PC-9 (cell line): Measurements from ENCODE around the gene TSPAN31. TPM values are rescaled to one million over a fixed set of nuclear protein-coding genes. Genes with fewer than 3 reads are reported as not detected.
A peak's percentile ranks its signal among the peaks of the same experiment; 100 is the strongest.

Experiments
- BruUV-seq: library from RNA; stranded (reverse); fragments of 400-500 nt; replicated peaks from 2 replicates; lab custom pipeline; 2021; lab: Mats Ljungman, UMichigan
- CTCF ChIA-PET: fragments of 300-600 bp; sonication (Branson Sonifier 250); formaldehyde crosslinking; loops from one replicate; lab custom pipeline; 2022; ENCODE audit warnings: antibody characterized with exemption; lab: Charles Lee
- POLR2A ChIA-PET: fragments of 300-600 bp; sonication (Branson Sonifier 250); formaldehyde crosslinking; loops from one replicate; lab custom pipeline; 2022; ENCODE audit warnings: antibody characterized with exemption; ENCODE audit not compliant: unreplicated experiment; lab: Charles Lee
- DNase-seq, 2 experiments: peaks; one replicate each; pipeline versions ENCODE4 v3.0.0 to v3.0.0-alpha.2; 2015 to 2022; ENCODE audit warnings: mixed read lengths in 1 of 2
- H2AFZ ChIP-seq: fragments of 200-600 bp; sonication (generic); 2 replicates; pipeline ENCODE4 v1.8.1; 2017; ENCODE audit warnings: antibody characterized with exemption
- H3F3A ChIP-seq: fragments of 200-600 bp; sonication (generic); 2 replicates; pipeline ENCODE4 v1.8.1; 2017; ENCODE audit warnings: antibody characterized with exemption, mild to moderate bottlenecking, low read depth; ENCODE audit not compliant: insufficient read depth
- H3K27ac ChIP-seq: fragments of 200-600 bp; sonication (generic); 2 replicates; pipeline ENCODE4 v1.6.1; 2016; ENCODE audit warnings: mixed run types
- H3K27me3 ChIP-seq: fragments of 200-600 bp; sonication (generic); 2 replicates; pipeline ENCODE4 v1.6.1; 2016; ENCODE audit warnings: low read depth, mixed run types; ENCODE audit not compliant: insufficient read depth
- H3K36me3 ChIP-seq: fragments of 200-600 bp; sonication (generic); 2 replicates; pipeline ENCODE4 v1.6.1; 2016; ENCODE audit warnings: low read depth, mixed run types
- H3K4me1 ChIP-seq: fragments of 200-600 bp; sonication (generic); replicated peaks from 2 replicates; pipeline ENCODE4 v1.6.1; 2016; ENCODE audit warnings: mixed run types; ENCODE audit not compliant: insufficient read depth
- H3K4me2 ChIP-seq: fragments of 200-600 bp; sonication (generic); 2 replicates; pipeline ENCODE4 v1.6.1; 2017; ENCODE audit warnings: mixed run types
- H3K4me3 ChIP-seq: fragments of 200-600 bp; sonication (generic); 2 replicates; pipeline ENCODE4 v1.6.1; 2016; ENCODE audit warnings: mixed run types
- H3K79me2 ChIP-seq: fragments of 200-600 bp; sonication (generic); 2 replicates; pipeline ENCODE4 v1.6.1; 2017; ENCODE audit warnings: low read depth, mixed run types
- H3K9me2 ChIP-seq: fragments of 200-600 bp; sonication (generic); 2 replicates; pipeline ENCODE4 v1.8.1; 2017; ENCODE audit warnings: mild to moderate bottlenecking; ENCODE audit not compliant: insufficient read depth
- H3K9me3 ChIP-seq: fragments of 200-600 bp; sonication (generic); 2 replicates; pipeline ENCODE4 v1.8.1; 2016; ENCODE audit warnings: low read depth; ENCODE audit not compliant: insufficient read depth
- H4K20me1 ChIP-seq: fragments of 200-600 bp; sonication (generic); 2 replicates; pipeline ENCODE4 v1.8.1; 2017; ENCODE audit not compliant: insufficient read depth
- CTCF ChIP-seq: fragments of 200-600 bp; sonication (generic); conservative IDR thresholded peaks from 2 replicates; pipeline ENCODE4 v1.6.1; 2017; ENCODE audit warnings: mixed run types, antibody characterized with exemption, mild to moderate bottlenecking, moderate library complexity
- EZH2 ChIP-seq: fragments of 200-600 bp; sonication (generic); IDR thresholded peaks from 2 replicates; pipeline ENCODE4 v1.8.0; 2017; ENCODE audit warnings: antibody characterized with exemption, low read depth
- intact Hi-C: fragments of 100-400 bp; cut with micrococcal nuclease; formaldehyde crosslinking; loops from one replicate; pipeline ENCODE4 v1.10.0; 2022; ENCODE audit not compliant: unreplicated experiment
- total RNA-seq: library from RNA; stranded (reverse); gene quantifications from 2 replicates; pipeline ENCODE4 v1.2.3, GENCODE V29; 2021

Gene TSPAN31
- total RNA-seq, 1 experiment from 2014 or later, result 18.2 TPM

- Histone ChIP-seq H3K27me3 (no peaks in the 10 kb centered on the region), H3K4me1 (peaks cover 13% of the 10 kb centered on the region), H3K9me2 (no peaks in the 10 kb centered on the region), H3K79me2 (peaks cover 5% of the 10 kb centered on the region), H2AFZ (peak overlapping the region; percentile 75), H3K9me3 (no peaks in the 10 kb centered on the region), H4K20me1 (no peaks in the 10 kb centered on the region), H3K4me2 (peak overlapping the region; percentile 76), H3F3A (peaks cover 32% of the 10 kb centered on the region), H3K36me3 (peaks cover 6% of the 10 kb centered on the region; the same call in 1 of the 2 replicates), H3K4me3 (peak overlapping the region; percentile 75), H3K27ac (peak overlapping the region; percentile 90; the same call in 1 of the 2 replicates)
- no peak for DNase-seq
- TF ChIP-seq CTCF (no peak), EZH2 (no peak)
- no TSS peak for BruUV-seq
- ChIA-PET POLR2A (interaction anchor here (0.6 kb wide), 1 partner anchor 206 kb away, joined by 8 read pairs; no protein-coding TSS in a partner anchor), CTCF (interaction anchor here (0.8 kb wide), 1 partner anchor 17 kb away, joined by 4 read pairs; no protein-coding TSS in a partner anchor)
- intact Hi-C loops, result loop anchor here (2.0 kb wide), 1 partner anchor 17 kb away; no protein-coding TSS in a partner anchor
Measured at GRCh38 chr12:57743769-57744168, 1.1 kb upstream of the TSPAN31 start.

- H3K4me1 ChIP-seq, result peaks cover 13% of the 10 kb centered on the region
- peaks cover 9% of the 10 kb centered on the region; the same call in 1 of the 2 replicates for H3K36me3 ChIP-seq
- H3K27me3 ChIP-seq, result no peaks in the 10 kb centered on the region
- peak overlapping the region; percentile 90 for H3K27ac ChIP-seq
- no peak for TF ChIP-seq CTCF
- no peak for TF ChIP-seq EZH2
- intact Hi-C loops, result loop anchor here (2.0 kb wide), 1 partner anchor 17 kb away; no protein-coding TSS in a partner anchor
- peak overlapping the region; percentile 76 for H3K4me2 ChIP-seq
- H4K20me1 ChIP-seq, result no peaks in the 10 kb centered on the region
- H3K4me3 ChIP-seq, result peak overlapping the region; percentile 75
- TSS peak; percentile 46 for BruUV-seq
- DNase-seq, result peak; percentile 65 to 72
- peaks cover 6% of the 10 kb centered on the region for H3K79me2 ChIP-seq
- H2AFZ ChIP-seq, result peak overlapping the region; percentile 75
- ChIA-PET CTCF (interaction anchor here (0.5 to 0.8 kb wide), 2 partner anchors 18 to 308 kb away, joined by 4 to 10 read pairs; no protein-coding TSS in a partner anchor), POLR2A (interaction anchor here (0.5 to 0.7 kb wide), 7 partner anchors 18 to 1747 kb away, joined by 3 to 15 read pairs (median 8); partner anchors contain the start of gene SUOX)
- H3F3A ChIP-seq, result peaks cover 36% of the 10 kb centered on the region
- no peaks in the 10 kb centered on the region for H3K9me2 ChIP-seq
- no peaks in the 10 kb centered on the region for H3K9me3 ChIP-seq
Measured at GRCh38 chr12:57744194-57744776, 554 bp upstream of the TSPAN31 start.

GRCh38 chr12:57745485-57745881, 644 bp downstream of the TSPAN31 start:
- peaks cover 16% of the 10 kb centered on the region for H3K79me2 ChIP-seq
- peak overlapping the region; percentile 75 for H3K4me3 ChIP-seq
- no peaks in the 10 kb centered on the region for H3K9me2 ChIP-seq
- ChIA-PET POLR2A (no interaction called here), CTCF (no interaction called here)
- H3K9me3 ChIP-seq, result no peaks in the 10 kb centered on the region
- peaks cover 16% of the 10 kb centered on the region for H3K36me3 ChIP-seq
- TSS peak; percentile 47 for BruUV-seq
- peaks cover 13% of the 10 kb centered on the region for H3K4me1 ChIP-seq
- intact Hi-C loops, result loop anchor here (2.0 kb wide), 1 partner anchor 19 kb away; no protein-coding TSS in a partner anchor
- DNase-seq, result no peak
- TF ChIP-seq CTCF, result no peak
- TF ChIP-seq EZH2, result no peak
- no peaks in the 10 kb centered on the region for H4K20me1 ChIP-seq
- H3K4me2 ChIP-seq, result peak overlapping the region; percentile 76
- peak overlapping the region; percentile 83; the same call in 1 of the 2 replicates for H2AFZ ChIP-seq
- H3F3A ChIP-seq, result peaks cover 39% of the 10 kb centered on the region
- no peaks in the 10 kb centered on the region for H3K27me3 ChIP-seq
- peak overlapping the region; percentile 90; the same call in 1 of the 2 replicates for H3K27ac ChIP-seq
